ENCODE data around the gene BSPRY.
"Not testable (repeated sequence)": the region's sequence is repeated elsewhere in the genome, so short reads cannot be mapped to it uniquely, and the experiment has no call there.

BSPRY gene

GRCh38 chr9:113376634-113377567, 27.6 kb downstream of the BSPRY start, which contains the start of gene HDHD3:
Gene HDHD3 (minus strand): TSS chr9:113376986. CDS start chr9:113374354, 2,632 bp downstream.
- Histone ChIP-seq H2BK12ac (ENCODE audit: low read length) (peak within 1 kb of the TSS; percentile 58), H3K27me3 (ENCODE audit: control insufficient read depth in 3 of 3, insufficient read depth in 3 of 3, low read depth in 1 of 3, low read length in 3 of 3) (peaks cover 0 to 3% (median 0%) of the 10 kb centered on the region in 3 experiments), H3K23ac (ENCODE audit: low read depth, low read length, poor library complexity) (peak within 1 kb of the TSS; percentile 97), H3K4me3 (ENCODE audit: low read length in 2 of 2) (peak within 1 kb of the TSS; percentile 88 to 91), H3K36me3 (replicated peaks in 1 of 2; ENCODE audit: control insufficient read depth in 2 of 2, insufficient read depth in 2 of 2, low read length in 2 of 2) (peaks cover 11 to 16% of the 10 kb centered on the region in 2 donors), H3K79me1 (ENCODE audit: low read depth, low read length) (no peaks in the 10 kb centered on the region), H3K4ac (ENCODE audit: low read length) (peak within 1 kb of the TSS; percentile 66), H2AFZ (ENCODE audit: low read length) (peak within 1 kb of the TSS; percentile 100), H3K18ac (ENCODE audit: low read length) (peak within 1 kb of the TSS; percentile 98), H4K8ac (ENCODE audit: low read depth, low read length) (peak within 1 kb of the TSS; percentile 82), H2BK120ac (ENCODE audit: low read depth, low read length) (no peak within 1 kb of the TSS), H2BK5ac (ENCODE audit: low read length) (peak within 1 kb of the TSS; percentile 99), H3K14ac (ENCODE audit: low read length) (peak within 1 kb of the TSS; percentile 89), H2AK5ac (ENCODE audit: low read depth, low read length) (peak within 1 kb of the TSS; percentile 88), H3K27ac (replicated peaks; ENCODE audit: low read length) (peak within 1 kb of the TSS; percentile 81), H3K4me2 (ENCODE audit: insufficient read depth, low read length, poor library complexity, severe bottlenecking) (peak within 1 kb of the TSS; percentile 96), H3K9me3 (replicated peaks in 1 of 2; ENCODE audit: control insufficient read depth in 2 of 2, insufficient read depth in 1 of 2, low read depth in 1 of 2, low read length in 2 of 2) (no peaks in the 10 kb centered on the region), H3K9ac (ENCODE audit: low read depth, low read length, poor library complexity) (peak within 1 kb of the TSS; percentile 86), H3K4me1 (ENCODE audit: control insufficient read depth in 2 of 2, insufficient read depth in 1 of 2, low read depth in 1 of 2, low read length in 2 of 2) (peaks cover 0 to 3% of the 10 kb centered on the region in 2 donors), H4K91ac (ENCODE audit: low read depth, low read length, poor library complexity) (no peak within 1 kb of the TSS), H2BK15ac (ENCODE audit: low read length) (peak within 1 kb of the TSS; percentile 94)
- peak; percentile 76 for DNase-seq (ENCODE audit: low spot score)
- no CpG with 5 or more reads among the region's 74 CpGs for WGBS, 2 donors (ENCODE audit: extremely low coverage in 2 of 2, insufficient read length in 2 of 2, insufficient replicate concordance in 1 of 2)

GRCh38 chr9:113379094-113379828, 29.9 kb downstream of the BSPRY start:
- H2BK12ac ChIP-seq (ENCODE audit: low read length); H2AK5ac ChIP-seq (ENCODE audit: low read depth, low read length); H3K79me1 ChIP-seq (ENCODE audit: low read depth, low read length); H3K27me3 ChIP-seq (ENCODE audit: control insufficient read depth in 3 of 3, insufficient read depth in 3 of 3, low read depth in 1 of 3, low read length in 3 of 3); H3K27ac ChIP-seq (replicated peaks; ENCODE audit: low read length); H3K23ac ChIP-seq (ENCODE audit: low read depth, low read length, poor library complexity); H3K36me3 ChIP-seq (replicated peaks in 1 of 2; ENCODE audit: control insufficient read depth in 2 of 2, insufficient read depth in 2 of 2, low read length in 2 of 2); H3K4ac ChIP-seq (ENCODE audit: low read length); H3K4me2 ChIP-seq (ENCODE audit: insufficient read depth, low read length, poor library complexity, severe bottlenecking); H3K18ac ChIP-seq (ENCODE audit: low read length); H4K8ac ChIP-seq (ENCODE audit: low read depth, low read length); H3K4me3 ChIP-seq (ENCODE audit: low read length in 2 of 2); H3K9me3 ChIP-seq (replicated peaks in 1 of 2; ENCODE audit: control insufficient read depth in 2 of 2, insufficient read depth in 1 of 2, low read depth in 1 of 2, low read length in 2 of 2); H3K14ac ChIP-seq (ENCODE audit: low read length); H2BK5ac ChIP-seq (ENCODE audit: low read length); H3K4me1 ChIP-seq (ENCODE audit: control insufficient read depth in 2 of 2, insufficient read depth in 1 of 2, low read depth in 1 of 2, low read length in 2 of 2); H3K9ac ChIP-seq (ENCODE audit: low read depth, low read length, poor library complexity); H2BK120ac ChIP-seq (ENCODE audit: low read depth, low read length); DNase-seq (ENCODE audit: low spot score); H4K91ac ChIP-seq (ENCODE audit: low read depth, low read length, poor library complexity); H2BK15ac ChIP-seq (ENCODE audit: low read length): not testable (repeated sequence)
- no CpG with 5 or more reads among the region's 24 CpGs for WGBS, 2 donors (ENCODE audit: extremely low coverage in 2 of 2, insufficient read length in 2 of 2, insufficient replicate concordance in 1 of 2)
- peak overlapping the region; percentile 79 for H2AFZ ChIP-seq (ENCODE audit: low read length)

GRCh38 chr9:113379829-113380210, 30.5 kb downstream of the BSPRY start:
- not testable (repeated sequence) for H2AK5ac ChIP-seq (ENCODE audit: low read depth, low read length); H3K79me1 ChIP-seq (ENCODE audit: low read depth, low read length); H3K4me1 ChIP-seq (ENCODE audit: control insufficient read depth in 2 of 2, insufficient read depth in 1 of 2, low read depth in 1 of 2, low read length in 2 of 2); H4K8ac ChIP-seq (ENCODE audit: low read depth, low read length); H3K18ac ChIP-seq (ENCODE audit: low read length); H3K14ac ChIP-seq (ENCODE audit: low read length); H3K4me2 ChIP-seq (ENCODE audit: insufficient read depth, low read length, poor library complexity, severe bottlenecking); H3K9ac ChIP-seq (ENCODE audit: low read depth, low read length, poor library complexity); H2AFZ ChIP-seq (ENCODE audit: low read length); H3K9me3 ChIP-seq (replicated peaks in 1 of 2; ENCODE audit: control insufficient read depth in 2 of 2, insufficient read depth in 1 of 2, low read depth in 1 of 2, low read length in 2 of 2); H3K4ac ChIP-seq (ENCODE audit: low read length); H3K36me3 ChIP-seq (replicated peaks in 1 of 2; ENCODE audit: control insufficient read depth in 2 of 2, insufficient read depth in 2 of 2, low read length in 2 of 2); H2BK15ac ChIP-seq (ENCODE audit: low read length); H2BK5ac ChIP-seq (ENCODE audit: low read length); H2BK12ac ChIP-seq (ENCODE audit: low read length); H4K91ac ChIP-seq (ENCODE audit: low read depth, low read length, poor library complexity); H3K4me3 ChIP-seq (ENCODE audit: low read length in 2 of 2); H3K27me3 ChIP-seq (ENCODE audit: control insufficient read depth in 3 of 3, insufficient read depth in 3 of 3, low read depth in 1 of 3, low read length in 3 of 3); H2BK120ac ChIP-seq (ENCODE audit: low read depth, low read length); H3K27ac ChIP-seq (replicated peaks; ENCODE audit: low read length); H3K23ac ChIP-seq (ENCODE audit: low read depth, low read length, poor library complexity); DNase-seq (ENCODE audit: low spot score)
- WGBS, 2 donors (ENCODE audit: extremely low coverage in 2 of 2, insufficient read length in 2 of 2, insufficient replicate concordance in 1 of 2): no CpG with 5 or more reads among the region's 2 CpGs

Data from neuronal stem cell (in vitro differentiated cells).